ENCODE data around the gene POMT1.
A peak's percentile ranks its signal among the peaks of the same experiment; 100 is the strongest.
"Not testable (repeated sequence)": the region's sequence is repeated elsewhere in the genome, so short reads cannot be mapped to it uniquely, and the experiment has no call there.

POMT1 gene

DNA sequence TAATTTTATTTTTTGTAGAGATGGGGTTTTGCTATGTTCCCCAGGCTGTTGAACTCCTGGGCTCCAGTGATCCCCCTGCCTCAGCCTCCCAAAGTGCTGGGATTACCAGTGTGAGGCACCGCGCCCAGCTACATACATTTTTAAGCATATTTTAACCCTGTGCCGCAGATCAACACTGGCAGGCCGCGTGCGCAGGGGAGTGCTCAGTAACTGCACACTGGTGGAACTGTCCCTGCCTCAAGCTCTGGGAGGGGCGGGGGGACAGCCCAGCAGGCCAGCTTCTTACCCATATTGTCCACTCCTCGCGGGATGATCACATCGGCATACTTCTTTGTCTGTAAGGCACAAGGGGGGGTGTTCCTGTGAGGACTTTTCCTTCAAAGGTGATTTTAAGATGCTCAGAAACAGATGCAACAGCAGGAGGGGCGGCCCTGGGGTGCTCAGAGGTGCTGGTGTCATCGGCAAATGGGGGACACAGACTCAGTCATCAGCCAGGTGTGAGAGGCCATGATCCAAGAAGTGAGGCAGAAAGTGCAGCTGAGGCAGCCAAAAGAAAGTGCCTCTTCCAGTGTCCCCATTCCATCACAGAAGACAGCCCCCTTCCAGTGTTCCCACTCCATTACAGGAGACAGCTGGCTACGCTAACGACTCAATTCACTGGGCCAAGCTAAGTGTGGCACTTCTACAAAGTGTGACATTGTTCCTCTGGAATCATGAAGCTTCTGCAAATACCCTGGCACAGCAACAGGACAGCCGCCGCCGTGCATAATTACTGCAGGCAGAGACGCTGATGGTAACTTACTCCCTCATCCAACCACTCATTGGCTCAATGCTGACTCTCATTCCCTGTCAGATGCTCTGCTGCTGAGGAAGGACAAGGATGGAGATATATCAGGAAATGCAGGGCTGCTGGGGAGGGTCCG lies 23.2 kb downstream of the POMT1 start:
- DNase-seq (ENCODE audit: low spot score) = no peak

DNA sequence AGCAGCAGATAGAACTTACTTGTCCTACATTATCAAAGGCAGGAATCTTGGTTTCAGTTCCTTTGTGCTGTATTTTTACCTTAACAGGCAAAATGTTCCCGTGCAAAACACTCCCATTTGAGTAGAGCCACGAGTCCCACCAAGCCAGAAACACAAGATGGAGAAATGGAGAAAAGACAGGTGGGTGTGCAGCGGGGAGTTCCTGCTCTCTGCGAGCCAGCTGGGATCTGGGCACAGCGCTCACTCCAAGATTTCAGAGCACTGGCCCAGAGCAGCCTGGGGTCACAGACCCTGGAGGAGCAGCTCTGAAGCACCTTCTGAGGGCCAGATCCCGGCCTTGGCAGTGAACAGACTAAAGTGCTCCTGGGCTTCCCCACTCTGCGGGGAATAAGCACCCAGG lies 25.5 kb downstream of the POMT1 start:
- no peak for DNase-seq (ENCODE audit: low spot score)

DNA sequence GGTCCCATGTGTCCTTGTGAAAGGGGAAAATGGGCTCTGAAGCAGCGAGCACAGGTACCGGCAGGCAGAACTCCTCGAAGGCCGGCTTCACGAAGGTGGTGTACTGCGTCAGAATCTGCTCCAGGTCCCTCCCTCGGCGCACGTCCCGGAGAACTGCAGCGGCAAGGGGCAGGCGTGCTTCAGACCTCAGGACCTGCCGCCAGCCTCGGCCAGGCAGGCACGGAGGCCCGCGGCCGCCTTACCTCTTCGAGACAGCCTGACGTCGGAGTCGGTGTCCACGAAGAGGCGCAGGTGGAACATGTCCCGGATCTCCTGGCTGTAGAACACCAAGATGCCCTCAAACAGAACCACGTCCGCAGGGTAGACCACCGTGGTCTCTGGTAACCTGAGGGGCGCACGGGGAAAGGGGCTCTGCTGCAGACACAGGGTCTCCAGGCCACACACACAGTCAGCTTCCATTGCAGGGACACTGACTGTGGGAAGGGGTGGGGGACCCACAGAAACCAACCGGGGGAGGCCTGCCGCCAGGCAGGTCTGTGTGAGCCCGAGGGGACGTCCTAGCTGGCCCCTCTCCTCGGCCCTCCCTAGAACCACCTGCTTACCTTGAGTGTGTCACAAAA lies 26.3 kb downstream of the POMT1 start:
- DNase-seq (ENCODE audit: low spot score) = no peak

DNA sequence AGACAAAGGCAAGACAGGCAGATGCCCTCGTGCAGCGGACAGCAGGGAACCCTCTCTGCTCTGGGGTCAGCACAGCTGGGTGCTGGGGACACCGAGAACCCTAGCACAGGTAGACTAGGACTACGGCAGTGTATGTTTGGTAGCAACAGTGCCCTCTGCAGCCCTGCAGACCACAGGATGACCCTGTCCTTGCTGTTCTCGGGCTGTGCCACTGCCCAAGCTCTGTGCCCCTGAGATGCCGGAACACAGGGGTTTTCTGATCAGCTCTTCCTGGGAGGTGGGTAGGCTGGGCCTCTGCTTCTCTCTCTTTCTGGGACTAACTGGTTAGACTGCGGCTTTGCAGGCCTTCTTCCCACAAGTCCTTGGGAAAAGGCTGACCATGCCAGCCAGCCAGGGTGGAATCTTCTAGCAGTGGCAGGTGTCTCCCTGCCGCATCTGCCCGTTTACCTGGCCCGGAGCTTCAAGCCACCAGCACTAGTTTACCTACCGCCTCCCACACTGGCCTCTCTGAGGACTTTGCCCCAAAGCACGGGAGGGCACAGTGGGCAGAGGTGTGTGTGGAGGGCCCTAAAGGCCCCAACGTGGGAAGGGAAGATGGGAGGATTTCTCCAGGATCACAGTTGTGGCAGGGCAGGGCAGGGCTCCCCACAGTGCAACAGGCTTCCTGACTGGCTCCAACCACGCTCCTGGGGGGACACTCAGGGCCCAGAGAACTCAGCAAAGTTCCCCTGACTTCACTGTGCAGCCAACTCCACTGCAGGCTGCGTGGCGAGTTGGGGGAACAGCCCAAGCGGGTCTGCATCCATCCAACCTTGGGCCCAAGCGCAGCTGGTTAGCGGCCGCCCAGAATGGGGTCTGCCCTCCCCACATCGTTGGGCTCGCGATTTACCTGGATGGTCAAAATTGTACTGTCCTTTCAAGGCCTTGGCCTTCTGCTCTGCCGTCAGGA lies 27.2 kb downstream of the POMT1 start:
- DNase-seq (ENCODE audit: low spot score) = peak; percentile 43

DNA sequence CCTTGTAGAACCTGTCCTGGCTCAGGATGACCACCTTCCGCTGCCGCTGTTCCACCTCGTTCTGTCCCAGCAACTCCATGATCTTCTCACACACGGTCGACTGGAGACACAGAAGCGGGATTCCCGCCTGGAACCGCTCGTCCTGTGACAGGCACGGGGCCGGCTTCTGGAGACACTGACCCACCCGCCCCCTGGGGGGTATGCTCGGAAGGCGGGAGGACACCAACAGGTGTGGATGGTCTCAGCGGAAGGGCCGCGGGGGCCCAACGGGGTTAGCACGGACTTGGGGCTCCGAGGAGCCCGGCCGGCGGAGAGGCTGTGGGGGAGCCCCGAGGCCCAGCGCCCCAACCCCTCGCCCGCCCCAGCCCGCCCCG lies 27.8 kb downstream of the POMT1 start:
- peak; percentile 60 for DNase-seq (ENCODE audit: low spot score)

DNA sequence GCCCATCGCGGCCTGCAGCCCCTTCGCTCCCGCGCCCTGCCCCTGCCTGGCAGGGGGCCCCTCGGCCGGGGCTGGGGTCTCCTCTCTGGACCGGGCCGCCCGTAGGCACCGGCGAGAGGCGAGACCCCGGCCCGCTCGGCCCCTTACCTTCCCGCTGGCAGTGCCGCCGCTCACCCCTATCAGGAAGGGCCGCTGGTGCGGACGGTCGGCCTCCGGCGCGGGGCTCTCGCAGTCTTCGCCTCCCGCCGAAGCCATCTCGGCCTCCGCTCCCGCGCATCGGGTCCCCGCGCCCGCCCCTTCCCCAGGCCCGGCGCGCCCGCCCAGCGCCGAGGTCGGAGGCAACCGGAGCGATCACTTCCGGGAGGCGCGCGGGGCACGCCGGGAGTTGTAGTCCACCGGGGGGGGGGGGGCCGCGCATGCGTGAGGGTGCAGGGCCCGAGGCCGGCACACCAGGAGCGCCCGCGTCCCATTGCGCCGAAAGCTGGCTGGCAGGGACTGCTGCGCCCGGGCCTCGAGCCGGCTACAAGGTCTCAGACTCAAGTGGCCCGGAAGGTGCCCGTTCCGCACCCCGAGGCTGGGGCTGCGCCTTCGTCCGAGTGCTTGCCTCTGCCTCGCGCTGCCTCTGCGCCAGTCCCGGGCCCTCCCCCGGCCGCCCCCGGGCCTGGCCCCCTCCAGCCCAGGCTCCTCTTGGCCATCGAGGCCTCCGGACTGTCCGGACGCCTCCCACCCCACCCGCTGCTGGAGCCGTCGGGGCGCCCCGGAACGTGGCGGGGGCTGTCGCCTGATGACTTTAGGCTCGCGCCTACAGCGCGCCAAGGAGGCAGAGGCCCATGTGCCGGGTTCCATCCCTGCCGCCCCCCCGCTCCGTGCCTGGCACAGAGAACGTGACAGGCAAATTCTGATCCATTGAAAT lies 28.5 kb downstream of the POMT1 start, which contains the start of gene UCK1:
TSS of gene UCK1 (minus strand) at position 344 of the 913 bp plus-strand sequence. CDS start at position 255, 89 bp downstream.
- DNase-seq (ENCODE audit: low spot score) = peak; percentile 92

DNA sequence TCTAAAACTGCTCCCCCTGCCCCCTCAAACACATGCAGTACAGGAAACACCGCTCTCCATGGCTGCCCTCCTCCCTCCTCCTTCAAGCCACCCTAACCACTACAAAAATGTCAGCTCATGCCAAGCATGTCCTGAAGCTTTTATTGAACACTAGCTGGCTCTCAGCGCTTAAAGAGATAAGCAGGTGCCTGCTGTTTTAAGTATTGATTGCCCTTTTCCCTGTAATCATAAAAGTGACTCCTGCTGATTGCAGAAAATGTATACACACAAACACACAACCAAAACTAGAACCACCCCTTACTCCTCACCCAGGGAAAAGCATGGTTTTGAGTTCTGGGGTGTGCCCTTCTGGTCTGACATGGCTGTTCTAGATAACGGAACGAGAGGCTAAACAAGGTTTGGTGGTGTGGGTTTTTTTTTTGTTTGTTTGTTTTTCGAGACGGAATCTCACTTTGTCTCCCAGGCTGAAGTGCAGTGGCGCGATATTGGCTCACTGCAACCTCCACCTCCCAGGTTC lies 32.1 kb downstream of the POMT1 start:
- no peak for DNase-seq (ENCODE audit: low spot score)

DNA sequence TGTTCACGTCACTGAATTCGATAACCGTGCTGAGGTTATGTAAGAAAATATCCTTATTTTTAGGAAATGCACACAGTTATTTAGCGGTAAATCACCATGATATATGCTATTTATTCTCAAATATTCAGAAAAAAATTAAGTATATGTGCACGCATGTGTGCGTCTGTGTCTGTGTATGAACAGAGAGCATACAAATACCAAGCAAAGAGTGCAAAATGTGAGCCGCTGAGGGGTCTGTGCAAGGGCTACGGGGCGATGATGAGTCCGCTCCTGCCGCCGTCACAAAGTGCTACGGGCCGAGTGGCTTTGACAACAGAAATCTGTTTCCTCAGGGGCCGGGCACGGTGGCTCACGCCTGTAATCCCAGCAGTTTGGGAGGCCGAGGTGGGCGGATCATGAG lies 35.2 kb downstream of the POMT1 start:
- DNase-seq (ENCODE audit: low spot score) = no peak

DNA sequence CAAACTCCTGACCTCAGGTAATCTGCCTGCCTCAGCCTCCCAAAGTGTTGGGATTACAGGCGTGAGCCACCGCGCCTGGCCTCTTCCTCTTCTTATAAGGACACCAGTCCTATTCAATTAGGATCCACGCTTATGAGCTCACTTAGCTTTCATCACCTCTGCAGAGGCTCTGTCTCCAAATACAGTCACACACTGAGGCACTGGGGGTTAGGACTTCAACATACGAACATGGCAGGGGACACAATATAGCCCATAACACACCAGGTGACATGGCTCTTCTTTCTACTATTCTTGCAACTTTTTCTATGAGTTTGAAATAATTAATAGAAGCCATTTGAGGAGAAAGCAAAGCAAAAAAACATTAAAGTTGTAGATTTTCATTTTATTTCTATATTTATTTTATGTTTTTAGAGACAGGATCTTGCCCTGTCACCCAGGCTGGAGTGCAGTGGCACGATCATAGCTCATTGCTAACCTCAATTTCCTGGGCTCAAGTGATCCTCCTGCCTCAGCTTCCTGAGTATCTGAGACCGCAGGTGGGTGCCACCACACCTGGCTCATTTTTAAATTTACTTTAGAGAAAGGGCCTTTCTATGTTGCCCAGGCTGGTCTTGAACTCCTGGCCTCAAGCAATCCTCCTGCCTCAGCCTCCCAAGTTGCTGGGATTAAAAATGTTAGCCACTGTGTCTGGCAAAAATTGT lies 36.7 kb downstream of the POMT1 start:
- no peak for DNase-seq (ENCODE audit: low spot score)

DNA sequence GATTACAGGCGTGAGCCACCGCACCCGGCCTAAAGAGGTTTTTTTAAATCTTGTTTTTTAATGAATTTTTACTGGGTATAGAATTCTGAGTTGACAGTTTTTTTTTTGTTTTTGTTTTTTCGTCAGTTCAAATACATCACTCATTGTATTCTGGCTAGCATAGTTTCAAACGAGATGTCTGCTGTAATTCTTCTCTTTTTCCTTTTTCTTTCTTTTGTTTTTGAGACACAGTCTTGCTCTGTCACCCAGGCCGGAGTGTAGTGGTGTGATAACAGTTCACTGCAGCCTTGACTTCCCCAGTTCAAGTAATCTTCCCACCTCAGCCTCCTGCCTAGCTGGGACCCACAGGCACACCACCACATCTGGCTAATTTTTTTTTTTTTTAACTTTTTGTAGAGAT lies 40.4 kb downstream of the POMT1 start:
- DNase-seq (ENCODE audit: low spot score) = no peak

DNA sequence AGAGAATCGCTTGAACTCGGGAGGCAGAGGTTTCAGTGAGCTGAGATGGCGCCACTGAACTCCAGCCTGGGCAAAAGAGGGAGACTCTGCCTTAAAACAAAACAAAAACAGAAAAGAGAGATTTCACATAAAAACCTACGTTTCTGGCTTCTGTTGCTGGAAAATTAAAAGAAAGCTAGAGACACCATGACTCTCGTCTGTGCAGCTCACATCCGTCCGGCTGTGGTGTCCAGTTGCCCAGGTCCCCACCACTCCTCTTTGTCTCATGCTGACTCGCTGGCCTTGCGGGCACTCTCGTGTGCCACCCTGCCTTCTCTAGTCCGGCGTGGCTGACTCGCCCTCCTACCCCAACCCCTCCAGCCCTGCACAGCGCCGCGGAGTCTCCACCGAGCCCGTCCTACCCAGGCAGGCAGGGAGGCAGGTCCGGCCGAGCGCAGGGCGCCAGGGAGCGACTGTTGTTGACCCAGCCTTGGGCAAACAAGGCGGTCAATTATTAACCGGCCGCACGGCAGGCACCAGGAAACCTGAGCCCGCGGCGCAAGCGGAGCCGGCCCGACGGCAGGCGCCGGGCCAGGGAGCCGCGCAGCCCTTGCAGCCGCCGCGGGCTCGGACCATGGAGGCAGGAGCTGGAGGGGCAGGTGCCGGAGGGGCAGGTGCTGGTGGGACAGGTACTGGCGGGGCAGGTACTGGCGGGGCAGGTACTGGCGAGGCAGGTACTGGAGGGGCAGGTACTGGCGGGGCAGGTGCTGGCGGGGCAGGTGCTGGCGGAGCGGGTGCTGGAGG lies 42.5 kb downstream of the POMT1 start, which contains the start of gene PRRT1B:
TSS of gene PRRT1B (plus strand) at position 521 of the 783 bp plus-strand sequence. CDS start at position 614, 93 bp downstream.
- no peak for DNase-seq (ENCODE audit: low spot score)

DNA sequence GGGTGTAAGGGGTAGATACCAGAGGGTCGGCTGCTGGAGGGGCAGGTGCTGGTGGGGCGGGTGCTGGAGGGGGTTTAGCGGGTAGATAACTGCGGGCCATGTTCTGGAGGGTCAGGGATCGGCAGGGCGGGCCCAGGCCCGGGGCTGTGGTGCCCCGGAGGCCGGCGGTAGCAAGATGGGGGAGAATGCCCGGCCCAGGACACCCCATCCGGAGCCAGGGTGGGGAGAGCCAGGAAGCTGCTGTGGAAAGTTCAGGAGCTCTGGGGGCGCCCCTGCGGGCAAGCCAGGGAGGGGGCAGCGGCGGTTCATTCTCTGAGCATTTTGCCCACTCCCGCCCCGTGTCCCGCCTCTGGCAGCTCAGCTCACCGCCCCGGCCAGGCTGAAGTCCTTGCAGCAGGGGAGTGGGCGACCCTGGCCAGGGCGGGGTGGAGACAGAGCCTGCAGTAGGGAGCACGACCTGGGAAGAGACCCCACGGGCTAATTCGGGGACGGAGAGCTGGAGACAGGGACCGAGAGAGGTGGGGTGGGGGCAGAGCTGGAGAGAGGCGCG lies 43.1 kb downstream of the POMT1 start:
- DNase-seq (ENCODE audit: low spot score) = no peak

DNA sequence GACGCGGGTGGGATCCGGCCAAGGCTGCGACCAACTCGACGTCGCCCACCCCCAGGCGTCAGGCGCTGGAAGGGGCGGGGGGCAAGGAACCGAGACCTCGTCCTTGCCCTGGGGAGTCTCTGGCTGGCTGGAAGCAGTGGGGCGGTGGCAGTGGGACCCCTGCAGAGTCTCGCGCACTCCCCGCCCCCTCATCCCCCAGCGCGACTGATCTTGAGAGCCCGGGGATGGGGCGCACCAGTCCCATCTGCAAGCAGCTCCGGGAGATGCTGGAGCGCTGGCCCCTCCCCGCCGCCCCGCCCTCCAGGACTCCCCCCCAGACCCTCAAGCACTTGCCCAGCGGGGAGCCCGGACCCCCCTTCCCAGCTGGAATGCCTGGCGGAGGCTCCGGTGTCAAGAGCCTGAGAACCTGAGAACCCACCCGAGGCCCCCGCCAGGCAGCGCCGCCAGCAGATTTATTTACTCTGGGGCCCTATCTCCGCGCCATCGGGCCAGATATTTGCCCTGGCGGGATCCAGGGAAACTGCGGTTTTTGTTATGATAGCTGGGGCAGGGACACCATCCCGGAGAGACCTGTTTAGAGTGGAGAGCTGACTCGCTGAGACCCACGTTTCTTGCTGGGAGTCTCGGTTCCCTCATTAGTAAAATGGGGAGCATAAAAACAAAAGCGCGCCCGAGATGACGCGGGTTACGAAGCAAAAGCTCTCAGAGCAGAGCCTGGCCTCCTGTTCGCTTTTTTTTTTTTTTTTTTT lies 43.8 kb downstream of the POMT1 start:
- DNase-seq (ENCODE audit: low spot score) = no peak

DNA sequence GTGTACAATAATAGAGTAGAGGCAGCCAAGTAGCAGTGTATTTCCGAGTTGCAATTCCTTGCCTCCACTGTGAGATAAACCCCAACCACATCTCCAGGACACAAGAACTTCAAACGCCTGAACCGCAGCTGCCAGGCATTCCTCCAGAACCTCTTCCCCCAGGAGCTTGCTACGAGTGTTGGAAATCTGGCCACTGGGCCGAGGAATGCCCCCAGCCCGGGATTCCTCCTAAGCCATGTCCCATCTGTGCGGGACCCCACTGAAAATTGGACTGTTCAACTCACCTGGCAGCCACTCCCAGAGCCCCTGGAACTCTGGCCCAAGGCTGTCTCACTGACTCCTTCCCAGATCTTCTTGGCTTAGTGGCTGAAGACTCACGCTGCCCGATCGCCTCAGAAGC lies 46.5 kb downstream of the POMT1 start:
- DNase-seq (ENCODE audit: low spot score) = not testable (repeated sequence)

DNA sequence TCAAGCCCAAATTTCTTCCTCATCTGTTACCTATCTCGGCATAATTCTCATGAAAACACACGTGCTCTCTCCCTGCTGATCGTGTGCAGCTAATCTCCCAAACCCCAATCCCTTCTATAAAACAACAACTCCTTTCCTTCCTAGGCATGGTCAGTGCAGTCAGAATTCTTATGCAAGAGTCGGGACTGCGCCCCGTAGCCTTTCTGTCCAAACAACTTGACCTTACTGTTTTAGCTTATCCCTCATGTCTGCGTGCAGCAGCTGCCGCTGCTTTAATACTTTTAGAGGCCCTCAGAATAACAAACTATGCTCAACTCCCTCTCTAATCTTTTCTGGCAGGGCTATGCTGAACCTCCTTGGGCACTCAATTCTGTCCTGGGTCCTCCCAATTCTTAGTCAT lies 47.7 kb downstream of the POMT1 start:
- not testable (repeated sequence) for DNase-seq (ENCODE audit: low spot score)

DNA sequence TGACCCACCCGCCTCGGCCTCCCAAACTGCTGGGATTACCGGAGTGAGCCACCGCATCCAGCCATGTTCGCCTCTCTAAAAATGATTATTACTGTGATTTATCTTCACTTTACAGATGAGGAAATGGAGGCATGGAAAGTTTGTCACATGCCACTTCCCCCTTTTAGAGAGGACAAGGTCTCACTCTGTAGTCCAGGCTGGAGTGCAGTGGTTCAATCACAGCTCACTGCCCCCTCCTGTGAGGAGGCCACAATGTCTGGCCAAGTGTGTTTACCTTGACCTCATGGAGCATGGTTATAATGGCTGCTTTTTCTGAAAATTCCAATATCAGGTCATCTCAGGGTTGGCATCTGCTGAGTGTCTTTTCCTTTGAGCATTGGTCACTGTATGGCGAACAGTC lies 49.3 kb downstream of the POMT1 start:
- no peak for DNase-seq (ENCODE audit: low spot score)

DNA sequence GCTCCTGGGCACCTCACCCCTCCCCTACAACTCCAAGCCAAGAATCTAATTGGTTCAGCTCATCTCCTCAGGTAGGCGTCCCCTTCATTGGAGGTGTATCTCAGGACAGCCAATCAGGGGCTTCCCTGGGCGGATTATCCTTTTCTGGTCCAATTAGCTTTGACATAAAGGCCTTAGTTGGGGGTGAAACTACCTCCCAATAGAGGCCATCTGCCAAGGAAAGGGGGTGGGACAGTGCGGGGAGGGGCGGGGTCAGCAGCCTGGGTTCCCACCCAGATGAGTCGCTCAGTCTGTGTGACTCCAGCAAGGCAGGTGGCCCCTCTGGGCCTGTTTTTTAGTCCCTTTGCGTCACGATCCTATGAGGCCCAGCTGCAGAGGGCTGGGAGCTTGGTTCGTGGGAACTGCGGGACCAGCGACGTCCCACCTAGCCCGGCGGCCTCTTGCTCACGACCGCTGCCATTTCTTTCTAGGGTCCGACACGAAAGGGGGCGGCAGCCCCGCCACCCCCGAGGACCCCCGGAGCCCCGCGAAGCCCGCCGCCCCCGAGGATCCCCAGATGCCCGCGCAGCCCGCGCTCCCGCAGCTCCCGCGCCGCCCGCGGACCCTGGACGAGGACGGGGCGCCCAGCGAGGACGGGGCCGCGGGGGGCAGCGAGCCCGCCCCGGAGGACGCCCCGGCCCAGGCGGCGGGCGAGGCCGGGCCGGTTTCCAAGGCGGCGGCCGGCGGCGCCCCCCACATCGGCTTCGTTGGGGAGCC lies 51.5 kb downstream of the POMT1 start:
- DNase-seq (ENCODE audit: low spot score) = no peak

All from RKO (cell line).